22Rv1 (cell line): ENCODE measurements around the gene DOCK10.
A peak's percentile ranks its signal among the peaks of the same experiment; 100 is the strongest.

ENCODE experiments used
- H3K27ac ChIP-seq: fragments of 450-650 bp; 2 replicates; pipeline ENCODE4 v1.5.1; 2017
- ZFX ChIP-seq: fragments of 450-650 bp; IDR thresholded peaks from 2 replicates; pipeline ENCODE4 v1.6.1; 2017; ENCODE audit warnings: antibody characterized with exemption, borderline replicate concordance
- TF ChIP-seq, protein P1 (sequence below): fragments of 450-650 bp; IDR thresholded peaks from 2 replicates; pipeline ENCODE4 v1.5.1; 2017; ENCODE audit warnings: mild to moderate bottlenecking

Gene DOCK10

DNA sequence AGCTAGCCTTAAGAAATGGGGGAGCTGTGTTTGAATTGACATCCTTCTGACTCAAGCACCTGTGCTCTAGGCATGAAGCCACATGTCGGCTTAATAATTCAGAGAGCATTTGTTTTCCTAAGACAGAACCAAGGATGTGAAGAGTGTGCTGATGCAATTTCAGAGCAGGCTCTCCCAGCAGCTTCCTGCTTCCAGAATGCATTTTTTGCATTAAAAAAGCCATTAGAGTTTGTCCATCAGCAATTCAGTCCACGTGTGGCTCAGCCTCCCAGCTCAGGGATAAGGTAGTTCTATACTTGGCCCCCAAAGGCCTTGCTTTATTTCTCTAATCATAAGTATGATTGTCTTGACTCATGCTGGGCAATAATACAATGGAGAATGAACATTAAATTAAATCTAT, 37.7 kb downstream of the DOCK10 start:
- no peak overlapping the region for H3K27ac ChIP-seq
- no peak for TF ChIP-seq ZFX
- TF ChIP-seq, protein P1, sequence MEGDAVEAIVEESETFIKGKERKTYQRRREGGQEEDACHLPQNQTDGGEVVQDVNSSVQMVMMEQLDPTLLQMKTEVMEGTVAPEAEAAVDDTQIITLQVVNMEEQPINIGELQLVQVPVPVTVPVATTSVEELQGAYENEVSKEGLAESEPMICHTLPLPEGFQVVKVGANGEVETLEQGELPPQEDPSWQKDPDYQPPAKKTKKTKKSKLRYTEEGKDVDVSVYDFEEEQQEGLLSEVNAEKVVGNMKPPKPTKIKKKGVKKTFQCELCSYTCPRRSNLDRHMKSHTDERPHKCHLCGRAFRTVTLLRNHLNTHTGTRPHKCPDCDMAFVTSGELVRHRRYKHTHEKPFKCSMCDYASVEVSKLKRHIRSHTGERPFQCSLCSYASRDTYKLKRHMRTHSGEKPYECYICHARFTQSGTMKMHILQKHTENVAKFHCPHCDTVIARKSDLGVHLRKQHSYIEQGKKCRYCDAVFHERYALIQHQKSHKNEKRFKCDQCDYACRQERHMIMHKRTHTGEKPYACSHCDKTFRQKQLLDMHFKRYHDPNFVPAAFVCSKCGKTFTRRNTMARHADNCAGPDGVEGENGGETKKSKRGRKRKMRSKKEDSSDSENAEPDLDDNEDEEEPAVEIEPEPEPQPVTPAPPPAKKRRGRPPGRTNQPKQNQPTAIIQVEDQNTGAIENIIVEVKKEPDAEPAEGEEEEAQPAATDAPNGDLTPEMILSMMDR: no peak

DNA sequence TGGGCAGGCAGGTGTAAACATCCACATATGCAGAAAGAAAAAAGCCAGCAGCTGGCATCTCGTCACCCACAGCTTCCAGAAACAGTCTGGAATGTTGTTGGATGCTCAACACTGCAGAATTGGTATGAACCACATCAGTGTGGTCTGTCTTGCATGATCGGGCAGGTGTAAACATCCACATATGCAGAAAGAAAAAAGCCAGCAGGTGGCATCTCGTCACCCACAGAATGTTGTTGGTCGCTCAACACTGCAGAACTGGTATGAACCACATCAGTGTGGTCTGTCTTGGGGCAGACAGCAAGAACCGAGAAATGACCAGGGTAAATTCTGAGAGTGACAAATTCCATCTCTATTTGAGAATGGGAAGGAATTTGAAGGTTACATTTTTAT, 39.6 kb downstream of the DOCK10 start:
- TF ChIP-seq, protein P1: no peak
- no peak for TF ChIP-seq ZFX
- no peak overlapping the region for H3K27ac ChIP-seq

DNA sequence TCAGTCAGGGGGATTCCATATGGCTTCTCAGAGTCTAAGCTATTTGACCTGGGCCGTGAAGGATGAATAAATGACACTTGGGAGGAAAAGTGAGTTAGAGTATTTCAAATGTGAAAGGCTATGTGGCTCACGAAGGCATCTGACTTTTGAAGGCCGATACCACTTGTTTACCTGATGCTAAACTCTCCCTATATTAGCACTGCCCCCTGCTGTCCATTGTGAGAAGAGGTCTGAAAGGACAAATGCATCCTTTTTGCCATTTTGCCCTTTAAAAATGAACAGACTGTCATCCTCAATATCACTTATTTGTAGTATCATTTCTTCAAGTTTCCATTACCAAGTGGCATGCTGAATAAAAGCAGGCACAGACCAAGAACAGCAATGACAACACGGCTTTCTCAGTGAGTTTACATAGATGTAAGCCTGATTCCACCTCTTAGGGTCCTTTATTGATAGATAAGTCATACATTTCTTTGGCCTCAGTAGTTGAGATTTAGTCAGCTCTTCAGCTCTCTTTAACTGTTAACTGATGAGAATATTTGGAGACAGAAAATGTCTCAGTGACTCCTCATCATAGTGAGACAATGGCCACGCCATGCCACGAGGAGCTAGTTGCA, 40.1 kb downstream of the DOCK10 start:
- no peak overlapping the region for H3K27ac ChIP-seq
- no peak for TF ChIP-seq ZFX
- TF ChIP-seq, protein P1: peak; percentile 86

DNA sequence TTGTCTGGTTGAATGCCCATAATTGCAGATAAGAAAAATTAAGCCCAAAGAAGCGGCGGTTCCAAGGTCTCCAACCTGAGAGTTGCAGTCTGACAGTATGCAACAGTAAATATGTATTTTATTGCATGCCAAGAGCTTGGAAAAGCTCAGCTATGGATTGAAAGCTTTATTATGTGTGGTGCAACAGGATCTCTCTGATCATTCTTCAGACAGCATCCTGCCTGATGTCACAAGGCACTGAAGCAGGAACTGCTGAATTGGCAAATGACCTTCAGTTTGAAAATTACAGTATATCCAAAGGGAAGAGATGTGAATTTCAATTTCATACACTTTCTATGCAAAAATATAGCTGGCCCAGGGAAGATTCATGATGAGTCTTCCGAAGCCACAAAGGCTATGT, 42.5 kb downstream of the DOCK10 start:
- no peak overlapping the region for H3K27ac ChIP-seq
- TF ChIP-seq, protein P1: no peak
- no peak for TF ChIP-seq ZFX

DNA sequence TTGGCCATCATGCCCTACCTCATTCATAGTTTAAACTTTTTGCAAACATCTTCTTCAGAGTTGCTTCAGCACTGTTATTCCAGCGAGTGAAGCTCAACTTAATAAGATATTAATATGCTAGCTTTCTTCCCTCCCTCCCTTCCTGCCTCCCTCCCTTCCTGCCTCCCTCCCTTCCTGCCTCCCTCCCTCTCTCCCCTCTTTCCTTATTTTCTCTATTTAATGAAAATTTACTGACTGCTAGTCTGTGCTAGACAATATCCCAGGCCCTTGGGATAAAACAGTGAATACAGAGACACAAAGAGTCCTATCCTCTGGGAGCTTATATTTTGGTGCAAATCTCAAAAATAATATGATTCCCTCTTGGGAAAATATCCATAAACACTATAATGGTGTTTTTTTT, 42.9 kb downstream of the DOCK10 start:
- TF ChIP-seq, protein P1: no peak
- TF ChIP-seq ZFX: no peak

DNA sequence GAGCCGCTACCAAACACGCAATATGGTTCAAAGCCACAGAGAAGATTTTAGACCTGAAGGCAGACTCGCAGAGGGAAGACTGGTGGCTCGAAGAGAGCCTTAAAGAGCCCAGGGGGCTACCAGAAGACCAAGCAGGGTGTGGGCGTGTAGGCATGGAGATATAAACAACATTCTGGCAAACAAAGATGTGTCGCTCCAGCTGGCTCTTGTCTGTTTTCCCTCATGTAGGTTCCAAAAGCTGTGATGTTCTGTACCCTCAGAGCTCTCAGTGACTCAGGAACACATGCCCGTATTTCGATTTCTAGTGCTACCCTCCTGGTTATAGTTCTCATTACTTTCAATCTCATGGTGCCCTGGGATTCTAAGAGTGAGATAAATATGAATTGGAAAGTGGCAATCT, 44.5 kb downstream of the DOCK10 start:
- no peak for TF ChIP-seq ZFX
- TF ChIP-seq, protein P1: no peak
- H3K27ac ChIP-seq: no peak overlapping the region

More for the DNA sequence above, 42.9 kb downstream of the DOCK10 start:
- H3K27ac ChIP-seq: no peak overlapping the region

DNA sequence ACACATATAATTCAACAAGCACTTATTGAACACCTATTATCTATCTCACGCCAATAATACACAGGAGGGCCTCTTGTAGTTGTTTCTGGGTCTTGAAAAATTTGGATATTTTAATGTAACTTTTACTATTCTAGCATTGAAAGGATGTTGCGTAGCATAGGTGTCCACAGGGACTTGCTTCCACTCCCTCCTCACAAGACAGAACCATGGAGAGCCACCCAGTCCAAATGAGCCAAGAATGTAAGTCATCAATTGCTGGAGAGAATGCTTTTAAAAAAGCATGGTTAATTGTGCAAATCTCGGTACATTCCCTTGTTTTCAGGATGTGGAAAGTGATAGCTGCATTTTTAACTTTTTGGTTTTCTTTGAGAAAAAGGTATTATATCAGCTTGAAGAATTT, 46.8 kb downstream of the DOCK10 start:
- no peak overlapping the region for H3K27ac ChIP-seq
- TF ChIP-seq, protein P1: no peak
- no peak for TF ChIP-seq ZFX
